WTC11 (cell line): ENCODE measurements around the gene IQCB1.

Experiments used
- CBFB ChIP-seq: sonication (generic); formaldehyde crosslinking; IDR thresholded peaks from 2 replicates; pipeline ENCODE4 v1.8.1; 2022; ENCODE audit warnings: mild to moderate bottlenecking, low read depth, missing genetic modification reagents
- CTCF ChIP-seq: fragments of 200-600 bp; IDR thresholded peaks from 2 replicates; pipeline ENCODE4 v1.8.0; 2022; ENCODE audit warnings: antibody characterized with exemption
- FOXK1 ChIP-seq: sonication (generic); formaldehyde crosslinking; IDR thresholded peaks from 2 replicates; pipeline ENCODE4 v1.8.0; 2022; ENCODE audit warnings: mild to moderate bottlenecking, moderate library complexity, missing genetic modification reagents
- GRHL2 ChIP-seq: fragments of 250-450 bp; sonication (Bioruptor Pico); IDR thresholded peaks from 2 replicates; pipeline ENCODE4 v1.8.0; 2022; ENCODE audit warnings: mild to moderate bottlenecking, moderate library complexity; ENCODE audit not compliant: insufficient replicate concordance, severe bottlenecking
- HMGXB4 ChIP-seq: sonication (generic); formaldehyde crosslinking; IDR thresholded peaks from 2 replicates; pipeline ENCODE4 v1.8.1; 2023; ENCODE audit warnings: mild to moderate bottlenecking, moderate library complexity, missing genetic modification reagents
- IRF1 ChIP-seq: sonication (generic); formaldehyde crosslinking; IDR thresholded peaks from 2 replicates; pipeline ENCODE4 v1.8.0; 2023; ENCODE audit warnings: missing genetic modification reagents
- JUN ChIP-seq: sonication (generic); formaldehyde crosslinking; IDR thresholded peaks from 2 replicates; pipeline ENCODE4 v1.8.0; 2023; ENCODE audit warnings: mild to moderate bottlenecking, missing genetic modification reagents
- NR2C2 ChIP-seq: sonication (generic); formaldehyde crosslinking; IDR thresholded peaks from 2 replicates; pipeline ENCODE4 v1.8.0; 2022; ENCODE audit warnings: mild to moderate bottlenecking, missing genetic modification reagents
- PRRX2 ChIP-seq: fragments of 250-450 bp; sonication (Bioruptor Pico); IDR thresholded peaks from 2 replicates; pipeline ENCODE4 v1.8.0; 2021; ENCODE audit warnings: mild to moderate bottlenecking
- TP53 ChIP-seq: sonication (generic); formaldehyde crosslinking; IDR thresholded peaks from 2 replicates; pipeline ENCODE4 v1.8.1; 2023; ENCODE audit warnings: mild to moderate bottlenecking, missing genetic modification reagents
- ZNF317 ChIP-seq: sonication (generic); formaldehyde crosslinking; IDR thresholded peaks from 2 replicates; pipeline ENCODE4 v1.8.1; 2023; ENCODE audit warnings: low read depth, mild to moderate bottlenecking, moderate library complexity, missing genetic modification reagents, borderline replicate concordance

GRCh38 chr3:121737644-121738043 is 97.2 kb downstream of the IQCB1 start:
- TF ChIP-seq ZNF317 (CRISPR knock-in tag) (no peak), GRHL2 (no peak), CBFB (no peak), JUN (no peak), CTCF (no peak), HMGXB4 (CRISPR knock-in tag) (no peak), IRF1 (no peak), FOXK1 (CRISPR knock-in tag) (no peak), PRRX2 (CRISPR knock-in tag) (no peak), NR2C2 (CRISPR knock-in tag) (no peak), TP53 (no peak)
